H1 (cell line): Measurements from ENCODE around the gene STRN4. TPM values are rescaled to one million over a fixed set of nuclear protein-coding genes. Genes with fewer than 3 reads are reported as not detected.

Source experiments
- CTCF ChIA-PET: fragments of 300-600 bp; sonication (Branson Sonifier 250); formaldehyde crosslinking; loops from one replicate; lab custom pipeline; 2021; ENCODE audit not compliant: partially characterized antibody; lab: Charles Lee
- POLR2A ChIA-PET: fragments of 300-600 bp; sonication (Branson Sonifier 250); formaldehyde crosslinking; loops from one replicate; lab custom pipeline; 2021; ENCODE audit warnings: inconsistent platforms; ENCODE audit not compliant: partially characterized antibody; lab: Charles Lee
- DNase-seq, 2 experiments: peaks; one replicate each; pipeline versions ENCODE4 v3.0.0 to v3.0.0-alpha.2; 2010 to 2022; ENCODE audit warnings: low spot score in 2 of 2, low read depth in 1 of 2, mixed read lengths in 1 of 2
- FAIRE-seq: peaks from 2 replicates; lab custom pipeline; 2011; peaks lifted over from hg19 to GRCh38; lab: Jason Lieb, UNC
- H2AFZ ChIP-seq: 2 replicates; pipeline ENCODE4 v1.8.1; 2012; ENCODE audit warnings: low read length, inconsistent platforms
- H2AK5ac ChIP-seq: 2 replicates; pipeline ENCODE4 v1.6.1; 2013; ENCODE audit warnings: low read depth, low read length
- H2BK120ac ChIP-seq: replicated peaks from 2 replicates; pipeline ENCODE3; 2013; ENCODE audit warnings: low read depth, low read length, inconsistent platforms
- H2BK12ac ChIP-seq: 2 replicates; pipeline ENCODE4 v1.6.1; 2013; ENCODE audit warnings: low read depth, low read length
- H2BK15ac ChIP-seq: 2 replicates; pipeline ENCODE4 v1.6.1; 2013; ENCODE audit warnings: low read length
- H2BK20ac ChIP-seq: 2 replicates; pipeline ENCODE4 v1.6.1; 2013; ENCODE audit warnings: low read length
- H2BK5ac ChIP-seq: 2 replicates; pipeline ENCODE4 v1.6.1; 2013; ENCODE audit warnings: low read depth, low read length
- H3K14ac ChIP-seq: 2 replicates; pipeline ENCODE4 v1.6.1; 2013; ENCODE audit warnings: inconsistent platforms; ENCODE audit not compliant: insufficient read length
- H3K18ac ChIP-seq: 2 replicates; pipeline ENCODE4 v1.6.1; 2013; ENCODE audit warnings: low read length; ENCODE audit errors: extremely low read depth
- H3K23ac ChIP-seq: 2 replicates; pipeline ENCODE4 v1.6.1; 2013; ENCODE audit warnings: inconsistent platforms; ENCODE audit not compliant: insufficient read length
- H3K23me2 ChIP-seq: 2 replicates; pipeline ENCODE4 v1.6.1; 2013; ENCODE audit warnings: low read depth, low read length
- H3K27ac ChIP-seq: 2 replicates; pipeline ENCODE4 v1.6.1; 2011; ENCODE audit warnings: low read depth, low read length, inconsistent platforms
- H3K27me3 ChIP-seq, 4 experiments: replicated peaks in 1 of 4; 1 replicate in 1 of 4; 2 replicates in 3 of 4; pipeline versions ENCODE4 v1.6.1 to v1.8.1; 2011 to 2013; ENCODE audit warnings: low read length in 3 of 4, mild to moderate bottlenecking in 3 of 4, inconsistent platforms in 2 of 4, mixed read lengths in 2 of 4, moderate library complexity in 1 of 4; ENCODE audit not compliant: control insufficient read depth in 3 of 4, insufficient read depth in 3 of 4; ENCODE audit errors: extremely low read depth in 1 of 4
- H3K36me3 ChIP-seq, 4 experiments: 2 replicates each; pipeline versions ENCODE4 v1.6.1 to v1.8.1; 2011 to 2013; ENCODE audit warnings: mild to moderate bottlenecking in 4 of 4, low read length in 3 of 4, moderate library complexity in 2 of 4, control low read depth in 1 of 4, inconsistent platforms in 1 of 4; ENCODE audit not compliant: insufficient read depth in 4 of 4, control insufficient read depth in 2 of 4
- H3K4ac ChIP-seq: replicated peaks from 2 replicates; pipeline ENCODE3; 2013; ENCODE audit warnings: low read length, low read depth, mixed read lengths, inconsistent platforms; ENCODE audit not compliant: insufficient read length
- H3K4me1 ChIP-seq, 4 experiments: replicated peaks in 1 of 4; 1 replicate in 1 of 4; 2 replicates in 3 of 4; pipeline versions ENCODE4 v1.6.1 to v1.8.1; 2011 to 2013; ENCODE audit warnings: low read length in 3 of 4, inconsistent platforms in 2 of 4, mixed read lengths in 1 of 4; ENCODE audit not compliant: insufficient read depth in 4 of 4, control insufficient read depth in 3 of 4
- H3K4me2 ChIP-seq, 2 experiments: 2 replicates each; pipeline versions ENCODE4 v1.6.1 to v1.8.1; 2011 to 2013; ENCODE audit warnings: low read depth in 2 of 2, low read length in 2 of 2, control low read depth in 1 of 2, inconsistent platforms in 1 of 2, mild to moderate bottlenecking in 1 of 2; ENCODE audit not compliant: insufficient read depth in 1 of 2
- H3K4me3 ChIP-seq, 4 experiments: fragments of 200-600, 300-600 bp in 1 of 4; sonication (generic), shearing (Covaris generic), sonication (Bioruptor Twin) in 1 of 4; 2 replicates each; pipeline versions ENCODE4 v1.5.1 to v1.8.1; 2011 to 2016; ENCODE audit warnings: low read length in 4 of 4, low read depth in 3 of 4, control low read depth in 2 of 4, inconsistent platforms in 2 of 4, mild to moderate bottlenecking in 2 of 4, mixed read lengths in 1 of 4, moderate library complexity in 1 of 4; ENCODE audit not compliant: insufficient read depth in 2 of 4; ENCODE audit errors: extremely low read depth in 1 of 4
- H3K56ac ChIP-seq: replicated peaks from 2 replicates; pipeline ENCODE3; 2013; ENCODE audit warnings: low read depth, mild to moderate bottlenecking, mixed read lengths, low read length, inconsistent platforms; ENCODE audit not compliant: insufficient read length
- H3K79me1 ChIP-seq: 2 replicates; pipeline ENCODE4 v1.6.1; 2013; ENCODE audit warnings: low read depth, low read length, control low read depth
- H3K79me2 ChIP-seq, 2 experiments: 2 replicates each; pipeline versions ENCODE4 v1.6.1 to v1.8.1; 2012 to 2013; ENCODE audit warnings: low read length in 2 of 2, mild to moderate bottlenecking in 2 of 2, inconsistent platforms in 1 of 2; ENCODE audit not compliant: insufficient read depth in 2 of 2, control insufficient read depth in 1 of 2
- H3K9ac ChIP-seq, 4 experiments: replicated peaks in 1 of 4; 1 replicate in 1 of 4; 2 replicates in 3 of 4; pipeline versions ENCODE4 v1.6.1 to v1.8.1; 2011 to 2013; ENCODE audit warnings: low read depth in 3 of 4, low read length in 3 of 4, control low read depth in 2 of 4, mild to moderate bottlenecking in 2 of 4, moderate library complexity in 2 of 4, inconsistent platforms in 1 of 4; ENCODE audit errors: extremely low read depth in 1 of 4
- H3K9me3 ChIP-seq, 2 experiments: 2 replicates each; pipeline versions ENCODE4 v1.6.1 to v1.8.1; 2012 to 2013; ENCODE audit warnings: mild to moderate bottlenecking in 2 of 2, moderate library complexity in 2 of 2, control low read depth in 1 of 2, inconsistent platforms in 1 of 2, low read depth in 1 of 2, low read length in 1 of 2, mixed read lengths in 1 of 2; ENCODE audit not compliant: insufficient read depth in 2 of 2
- H4K20me1 ChIP-seq, 2 experiments: replicated peaks in 1 of 2; 2 replicates each; pipeline versions ENCODE3 to v1.8.1; 2011 to 2013; ENCODE audit warnings: inconsistent platforms in 2 of 2, low read length in 2 of 2, mild to moderate bottlenecking in 1 of 2; ENCODE audit not compliant: insufficient read depth in 2 of 2, control insufficient read depth in 1 of 2
- H4K5ac ChIP-seq: 2 replicates; pipeline ENCODE4 v1.6.1; 2013; ENCODE audit warnings: low read length, low read depth, mixed read lengths, inconsistent platforms; ENCODE audit not compliant: insufficient read length
- H4K8ac ChIP-seq: 2 replicates; pipeline ENCODE4 v1.8.0; 2013; ENCODE audit warnings: mild to moderate bottlenecking, moderate library complexity, low read length, inconsistent platforms; ENCODE audit not compliant: insufficient read depth; ENCODE audit errors: extremely low read depth
- H4K91ac ChIP-seq: replicated peaks from 2 replicates; pipeline ENCODE3; 2013; ENCODE audit warnings: low read length, mixed read lengths, inconsistent platforms; ENCODE audit not compliant: insufficient read length
- POLR2A ChIP-seq, 2 experiments: IDR thresholded peaks; 1 replicate in 1 of 2; 2 replicates in 1 of 2; pipeline ENCODE4 v1.6.1; 2011; ENCODE audit warnings: low read depth in 2 of 2, low read length in 2 of 2, mild to moderate bottlenecking in 2 of 2; ENCODE audit errors: control extremely low read depth in 1 of 2
- TAF1 ChIP-seq: IDR thresholded peaks from 2 replicates; pipeline ENCODE4 v1.6.1; 2011; ENCODE audit warnings: mild to moderate bottlenecking, low read depth, low read length
- YY1 ChIP-seq: IDR thresholded peaks from 2 replicates; pipeline ENCODE4 v1.6.1; 2011; ENCODE audit warnings: low read depth, mild to moderate bottlenecking, low read length
- WGBS, 2 experiments: shearing (Covaris generic) in 1 of 2; methylation state at CpG; one replicate each; pipeline versions ENCODE4 v1.1.6 to v1.1.7; 2013 to 2015; ENCODE audit warnings: low lambda C conversion rate in 2 of 2, mixed read lengths in 2 of 2, inconsistent platforms in 1 of 2, low coverage in 1 of 2, missing lambda C conversion rate in 1 of 2; ENCODE audit not compliant: insufficient replicate concordance in 2 of 2, insufficient coverage in 1 of 2, insufficient read length in 1 of 2; ENCODE audit errors: extremely low coverage in 1 of 2, missing lambda C conversion rate in 1 of 2; 5-methylcytosine and 5-hydroxymethylcytosine counted together
- polyA plus RNA-seq, 7 experiments: library from polyadenylated mRNA; depleted of rRNA in 3 of 7; stranded (reverse) in 5 of 7; unstranded in 2 of 7; fragments of >200 nt in 5 of 7; fragments of 200-250 nt in 2 of 7; gene quantifications; 1 replicate in 5 of 7; 2 replicates in 1 of 7; 4 replicates in 1 of 7; pipeline versions ENCODE4 v1.2.1 to v1.2.3, GENCODE V29; 2011 to 2013; ENCODE audit warnings: missing spikeins in 2 of 7, mixed read lengths in 2 of 7
- total RNA-seq: library from RNA; stranded (reverse); fragmentation: NEBNext Ultra II Directional; extraction: Animal tissue kit (Norgen Biotek cat#: 25700); gene quantifications from 2 replicates; pipeline ENCODE4 v1.2.1, GENCODE V29; 2021

STRN4 gene
- total and polyA plus RNA-seq, 2 of the 8 experiments (the other 6 are each of a cell fraction or from before 2014, with no cell fraction given), result 120 to 187 TPM

GRCh38 chr19:46787040-46787330 is 40.7 kb upstream of the STRN4 start:
- no peak overlapping the region for H3K14ac ChIP-seq
- no peak overlapping the region for H3K23ac ChIP-seq
- no peak overlapping the region for H2BK120ac ChIP-seq
- H3K27ac ChIP-seq, result peak overlapping the region; percentile 77; the same call in 1 of the 2 replicates
- ChIA-PET POLR2A (interaction anchor here (0.6 to 18.4 kb wide), 29 partner anchors 11 to 1608 kb away, joined by 3 to 333 read pairs (median 8); partner anchors contain the start of genes AP2S1 and ZC3H4), CTCF (interaction anchor here (1.1 to 2.4 kb wide), 3 partner anchors 20 to 60 kb away, joined by 4 to 8 read pairs (median 5); no protein-coding TSS in a partner anchor)
- H2AFZ ChIP-seq, result no peak overlapping the region
- H3K27me3 ChIP-seq, result no peaks in the 10 kb centered on the region; a peak in 1 of 7 replicates
- H3K9ac ChIP-seq, result peak overlapping the region; percentile 82 to 93 (median 86)
- no peak for FAIRE-seq
- peak overlapping the region; percentile 28 for H4K5ac ChIP-seq
- DNase-seq, result no peak
- peaks cover 29 to 62% of the 10 kb centered on the region in 2 experiments for H3K79me2 ChIP-seq
- peaks cover 8% of the 10 kb centered on the region for H3K79me1 ChIP-seq
- H3K4me2 ChIP-seq, result peak overlapping the region; percentile 87 to 98
- H2BK5ac ChIP-seq, result peak overlapping the region; percentile 62
- no peak overlapping the region for H2AK5ac ChIP-seq
- H4K8ac ChIP-seq, result peak overlapping the region; percentile 30; the same call in 1 of the 2 replicates
- H3K4me1 ChIP-seq, result peaks cover 6 to 21% (median 10%) of the 10 kb centered on the region in 4 experiments; a peak in 6 of 7 replicates
- peaks cover 15% of the 10 kb centered on the region for H3K23me2 ChIP-seq
- 0% methylated on average over 5 of the region's 5 CpGs; no CpG with 5 or more reads in 1 of the 2 experiments for WGBS, 2 experiments
- H3K4me3 ChIP-seq, result peak overlapping the region; percentile 78 to 96 (median 90)
- H3K4ac ChIP-seq, result no peak overlapping the region
- H3K18ac ChIP-seq, result no peak overlapping the region; the same call in 1 of the 2 replicates
- TF ChIP-seq POLR2A (IDR thresholded peaks at IDR 0.05; ENCODE audit: control extremely low read depth in 1 of 2, low read depth in 2 of 2, low read length in 2 of 2), result peak in 1 of 2 experiments; percentile 29; a peak in 1 of 3 replicates
- peak; percentile 43; the same call in 1 of the 2 replicates for TF ChIP-seq TAF1
- TF ChIP-seq YY1, result no peak
- H2BK20ac ChIP-seq, result no peak overlapping the region
- H3K9me3 ChIP-seq, result no peaks in the 10 kb centered on the region
- no peak overlapping the region for H2BK15ac ChIP-seq
- H4K20me1 ChIP-seq, result peaks cover 11 to 29% of the 10 kb centered on the region in 2 experiments
- no peak overlapping the region for H4K91ac ChIP-seq
- peaks cover 15 to 36% (median 23%) of the 10 kb centered on the region in 4 experiments for H3K36me3 ChIP-seq
- H3K56ac ChIP-seq, result peak overlapping the region; percentile 70
- no peak overlapping the region for H2BK12ac ChIP-seq
